RWPE1 (cell line): ENCODE measurements around the gene FAM13A.

Experiments used
- CTCF ChIA-PET: fragments of 350-600 bp; sonication (Branson Sonifier 250); formaldehyde crosslinking; extraction: SDS; loops from one replicate; lab custom pipeline; 2021; lab: Yijun Ruan, JAX
- POLR2A ChIA-PET: fragments of 400-600 bp; formaldehyde crosslinking; extraction: SDS; loops from one replicate; lab custom pipeline; 2020; ENCODE audit warnings: antibody characterized with exemption; ENCODE audit not compliant: low non-redundant PET; lab: Yijun Ruan, JAX
- DNase-seq: peaks from one replicate; pipeline ENCODE4 v3.0.0; 2012; ENCODE audit warnings: low spot score
- H3K27ac ChIP-seq: fragments of 450-650 bp; 2 replicates; pipeline ENCODE4 v1.5.1; 2017
- TF ChIP-seq, protein P1 (sequence below): fragments of 450-650 bp; conservative IDR thresholded peaks from 2 replicates; pipeline ENCODE4 v1.5.1; 2017; ENCODE audit warnings: low read depth, mild to moderate bottlenecking

FAM13A gene

GRCh38 chr4:88765729-88766128 is 291.3 kb downstream of the FAM13A start:
- ChIA-PET CTCF (no interaction called here), POLR2A (no interaction called here)
- no peak overlapping the region for H3K27ac ChIP-seq
- TF ChIP-seq, protein P1, sequence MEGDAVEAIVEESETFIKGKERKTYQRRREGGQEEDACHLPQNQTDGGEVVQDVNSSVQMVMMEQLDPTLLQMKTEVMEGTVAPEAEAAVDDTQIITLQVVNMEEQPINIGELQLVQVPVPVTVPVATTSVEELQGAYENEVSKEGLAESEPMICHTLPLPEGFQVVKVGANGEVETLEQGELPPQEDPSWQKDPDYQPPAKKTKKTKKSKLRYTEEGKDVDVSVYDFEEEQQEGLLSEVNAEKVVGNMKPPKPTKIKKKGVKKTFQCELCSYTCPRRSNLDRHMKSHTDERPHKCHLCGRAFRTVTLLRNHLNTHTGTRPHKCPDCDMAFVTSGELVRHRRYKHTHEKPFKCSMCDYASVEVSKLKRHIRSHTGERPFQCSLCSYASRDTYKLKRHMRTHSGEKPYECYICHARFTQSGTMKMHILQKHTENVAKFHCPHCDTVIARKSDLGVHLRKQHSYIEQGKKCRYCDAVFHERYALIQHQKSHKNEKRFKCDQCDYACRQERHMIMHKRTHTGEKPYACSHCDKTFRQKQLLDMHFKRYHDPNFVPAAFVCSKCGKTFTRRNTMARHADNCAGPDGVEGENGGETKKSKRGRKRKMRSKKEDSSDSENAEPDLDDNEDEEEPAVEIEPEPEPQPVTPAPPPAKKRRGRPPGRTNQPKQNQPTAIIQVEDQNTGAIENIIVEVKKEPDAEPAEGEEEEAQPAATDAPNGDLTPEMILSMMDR, result no peak
- DNase-seq, result peak; percentile 63

DNA sequence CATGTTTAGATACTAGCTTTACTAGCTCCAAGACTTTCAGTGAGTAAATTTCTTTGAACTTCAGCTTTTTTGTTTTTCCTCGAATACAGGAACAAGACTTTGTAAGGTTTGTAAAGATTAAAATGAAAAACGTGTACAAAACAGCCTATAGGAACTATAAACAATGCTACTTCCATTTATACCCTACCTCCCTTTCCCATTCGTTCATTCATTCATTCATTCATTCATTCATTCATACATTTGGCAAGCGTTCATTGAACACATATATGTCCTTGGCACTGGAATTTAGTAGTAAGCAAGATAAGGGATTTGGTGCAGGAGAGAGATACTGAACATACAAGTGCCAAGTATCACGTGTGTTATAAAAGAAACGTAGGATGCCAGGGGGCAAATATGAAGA is 293.9 kb downstream of the FAM13A start:
- no peak for DNase-seq
- ChIA-PET POLR2A (no interaction called here), CTCF (interaction anchor here (0.6 to 1.1 kb wide), 2 partner anchors 35 to 1227 kb away, joined by 3 read pairs; no protein-coding TSS in a partner anchor)
- H3K27ac ChIP-seq, result no peak overlapping the region
- TF ChIP-seq, protein P1, result no peak

DNA sequence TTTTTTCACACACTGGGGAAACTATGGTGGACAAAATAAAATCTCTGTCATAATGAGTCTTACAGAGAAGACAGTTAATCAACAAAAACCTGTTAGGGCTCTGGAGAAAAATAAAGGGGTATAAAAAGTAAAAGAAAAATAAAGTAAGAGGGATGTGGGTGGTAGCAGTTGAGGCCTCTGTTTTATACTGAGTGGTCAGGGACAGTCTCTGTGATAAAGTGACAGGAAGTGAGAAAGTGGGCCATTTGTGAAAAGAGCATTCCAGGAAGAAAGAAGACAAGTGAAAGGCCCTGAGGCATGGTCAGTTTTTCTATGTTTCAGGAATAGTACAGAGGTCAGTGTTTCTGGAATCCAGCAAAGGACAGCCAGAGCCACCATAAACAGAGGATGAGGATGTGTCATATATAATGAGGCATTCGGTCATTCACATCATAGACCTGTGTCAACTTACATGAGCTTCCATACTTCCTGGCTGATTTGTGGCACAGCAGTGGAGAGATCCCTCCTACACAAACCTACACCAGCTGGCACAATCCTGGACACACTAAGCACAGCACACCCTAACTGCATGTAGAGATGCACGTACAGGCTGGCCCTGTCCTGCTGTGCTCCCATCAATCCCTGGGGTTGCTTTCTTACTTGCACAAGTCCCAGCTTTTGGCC is 295.0 kb downstream of the FAM13A start:
- H3K27ac ChIP-seq, result no peak overlapping the region
- TF ChIP-seq, protein P1, result no peak
- ChIA-PET CTCF (no interaction called here), POLR2A (no interaction called here)
- DNase-seq, result no peak

GRCh38 chr4:88761342-88761741 is 295.6 kb downstream of the FAM13A start:
- no peak for DNase-seq
- POLR2A ChIA-PET, result no interaction called here
- H3K27ac ChIP-seq, result no peak overlapping the region
- CTCF ChIA-PET, result no interaction called here
- TF ChIP-seq, protein P1, result no peak

- H3K27ac ChIP-seq, result no peak overlapping the region
- ChIA-PET CTCF (no interaction called here), POLR2A (no interaction called here)
- DNase-seq, result no peak
- TF ChIP-seq, protein P1, result no peak
These were observed 297.1 kb downstream of the FAM13A start for GRCh38 chr4:88759895-88760290.

- POLR2A ChIA-PET, result no interaction called here
- CTCF ChIA-PET, result no interaction called here
- H3K27ac ChIP-seq, result no peak overlapping the region
- TF ChIP-seq, protein P1, result no peak
- no peak for DNase-seq
These were observed 297.7 kb downstream of the FAM13A start for GRCh38 chr4:88759039-88759894.
